IMR-90 (cell line): ENCODE data around the gene GABRD. TPM values are rescaled to one million over a fixed set of nuclear protein-coding genes. Genes with fewer than 3 reads are reported as not detected.

Source experiments
- ATAC-seq: fragments of 200-7000 bp; cut with Tn5 transposase; 2 replicates; pipeline ENCODE4 v1.9.1; 2020; ENCODE audit warnings: low read depth, mild to moderate bottlenecking, moderate library complexity
- BruUV-seq: library from RNA; stranded (reverse); fragments of 400-500 nt; replicated peaks from 2 replicates; lab custom pipeline; 2021; lab: Mats Ljungman, UMichigan
- CTCF ChIA-PET: fragments of 300-600 bp; formaldehyde crosslinking; extraction: SDS; loops from one replicate; lab custom pipeline; 2021; ENCODE audit warnings: antibody characterized with exemption; lab: Yijun Ruan, JAX
- POLR2A ChIA-PET: fragments of 300-600 bp; sonication (Branson Sonifier 250); formaldehyde crosslinking; loops from one replicate; lab custom pipeline; 2022; ENCODE audit warnings: antibody characterized with exemption; ENCODE audit not compliant: unreplicated experiment; lab: Charles Lee
- DNase-seq: peaks from one replicate; pipeline ENCODE4 v3.0.0; 2013
- H2AFZ ChIP-seq: replicated peaks from 2 replicates; pipeline ENCODE3; 2013; ENCODE audit warnings: low read length, mild to moderate bottlenecking; ENCODE audit not compliant: poor library complexity
- H2AK5ac ChIP-seq: 2 replicates; pipeline ENCODE4 v1.6.1; 2013; ENCODE audit warnings: low read depth, low read length, inconsistent platforms
- H2AK9ac ChIP-seq: replicated peaks from 2 replicates; pipeline ENCODE3; 2013; ENCODE audit warnings: mild to moderate bottlenecking, low read depth, low read length, moderate library complexity; ENCODE audit not compliant: poor library complexity
- H2BK120ac ChIP-seq: 2 replicates; pipeline ENCODE4 v1.6.1; 2013; ENCODE audit warnings: low read depth, low read length, inconsistent platforms
- H2BK15ac ChIP-seq: 3 replicates; pipeline ENCODE4 v1.6.1; 2013; ENCODE audit warnings: low read depth, low read length, inconsistent platforms
- H2BK20ac ChIP-seq: 2 replicates; pipeline ENCODE4 v1.6.1; 2013; ENCODE audit warnings: low read depth, mild to moderate bottlenecking, inconsistent platforms, low read length, moderate library complexity
- H2BK5ac ChIP-seq: 2 replicates; pipeline ENCODE4 v1.6.1; 2013; ENCODE audit warnings: mild to moderate bottlenecking, low read depth, low read length, inconsistent platforms; ENCODE audit not compliant: poor library complexity, severe bottlenecking
- H3K14ac ChIP-seq: replicated peaks from 2 replicates; pipeline ENCODE4 v1.6.1; 2013; ENCODE audit warnings: low read depth, low read length, inconsistent platforms
- H3K18ac ChIP-seq: 2 replicates; pipeline ENCODE4 v1.6.1; 2013; ENCODE audit warnings: low read depth, low read length, control low read depth
- H3K23ac ChIP-seq: 2 replicates; pipeline ENCODE4 v1.6.1; 2013; ENCODE audit warnings: low read depth, low read length, inconsistent platforms
- H3K27ac ChIP-seq: 2 replicates; pipeline ENCODE4 v1.5.1; 2013; ENCODE audit warnings: mild to moderate bottlenecking, control low read depth, low read length; ENCODE audit not compliant: insufficient read depth
- H3K27me3 ChIP-seq: 2 replicates; pipeline ENCODE4 v1.6.1; 2013; ENCODE audit warnings: low read length; ENCODE audit not compliant: control insufficient read depth, insufficient read depth
- H3K36me3 ChIP-seq: 2 replicates; pipeline ENCODE4 v1.6.1; 2013; ENCODE audit warnings: low read length, mixed read lengths; ENCODE audit not compliant: control insufficient read depth, insufficient read depth
- H3K4ac ChIP-seq: 2 replicates; pipeline ENCODE4 v1.6.1; 2013; ENCODE audit warnings: low read depth, low read length, inconsistent platforms
- H3K4me1 ChIP-seq: 2 replicates; pipeline ENCODE4 v1.6.1; 2013; ENCODE audit warnings: low read length, mixed read lengths; ENCODE audit not compliant: control insufficient read depth, insufficient read depth
- H3K4me2 ChIP-seq: 2 replicates; pipeline ENCODE4 v1.6.1; 2013; ENCODE audit warnings: low read depth, mild to moderate bottlenecking, control low read depth, low read length, moderate library complexity
- H3K4me3 ChIP-seq: 2 replicates; pipeline ENCODE4 v1.5.1; 2013; ENCODE audit warnings: low read depth, mild to moderate bottlenecking, control low read depth, low read length, moderate library complexity; ENCODE audit not compliant: insufficient read depth
- H3K56ac ChIP-seq: 2 replicates; pipeline ENCODE4 v1.6.1; 2013; ENCODE audit warnings: low read length, inconsistent platforms; ENCODE audit not compliant: insufficient read depth; ENCODE audit errors: extremely low read depth
- H3K79me1 ChIP-seq, 2 experiments: 2 replicates each; pipeline ENCODE4 v1.6.1; 2013; ENCODE audit warnings: low read length in 2 of 2, inconsistent platforms in 1 of 2, low read depth in 1 of 2
- H3K9ac ChIP-seq: 2 replicates; pipeline ENCODE4 v1.6.1; 2013; ENCODE audit warnings: low read depth, low read length, control low read depth
- H3K9me1 ChIP-seq: 2 replicates; pipeline ENCODE4 v1.6.1; 2013; ENCODE audit warnings: low read length, inconsistent platforms; ENCODE audit not compliant: insufficient read depth
- H3K9me3 ChIP-seq: 2 replicates; pipeline ENCODE4 v1.6.1; 2013; ENCODE audit warnings: low read length; ENCODE audit not compliant: control insufficient read depth, insufficient read depth
- H4K20me1 ChIP-seq: 2 replicates; pipeline ENCODE4 v1.6.1; 2013; ENCODE audit warnings: low read length, inconsistent platforms; ENCODE audit not compliant: insufficient read depth
- H4K5ac ChIP-seq: 2 replicates; pipeline ENCODE4 v1.6.1; 2013; ENCODE audit warnings: mild to moderate bottlenecking, low read depth, low read length, control low read depth
- H4K8ac ChIP-seq, 2 experiments: 2 replicates each; pipeline ENCODE4 v1.6.1; 2013; ENCODE audit warnings: low read depth in 2 of 2, low read length in 2 of 2, control low read depth in 1 of 2, inconsistent platforms in 1 of 2
- H4K91ac ChIP-seq: 2 replicates; pipeline ENCODE4 v1.6.1; 2013; ENCODE audit warnings: low read depth, low read length, inconsistent platforms; ENCODE audit not compliant: insufficient read depth
- BHLHE40 ChIP-seq: fragments of 150-350 bp; IDR thresholded peaks from 2 replicates; pipeline ENCODE4 v1.6.1; 2016; ENCODE audit warnings: mild to moderate bottlenecking, low read depth, low read length
- CEBPB ChIP-seq: IDR thresholded peaks from 2 replicates; pipeline ENCODE4 v1.6.1; 2012; ENCODE audit warnings: low read depth, low read length, improper control_type of control experiment
- ELK1 ChIP-seq: fragments of 150-350 bp; IDR thresholded peaks from 2 replicates; pipeline ENCODE4 v1.6.1; 2016; ENCODE audit warnings: low read depth, mild to moderate bottlenecking, low read length, moderate library complexity, borderline replicate concordance
- MXI1 ChIP-seq: IDR thresholded peaks from 2 replicates; pipeline ENCODE4 v1.6.1; 2012; ENCODE audit warnings: low read depth, mild to moderate bottlenecking, low read length, moderate library complexity, borderline replicate concordance
- NFE2L2 ChIP-seq: fragments of 150-350 bp; IDR thresholded peaks from 2 replicates; pipeline ENCODE4 v1.6.1; 2016; ENCODE audit warnings: low read depth, mild to moderate bottlenecking, low read length
- POLR2A ChIP-seq: IDR thresholded peaks from 2 replicates; pipeline ENCODE4 v1.6.1; 2012; ENCODE audit warnings: mild to moderate bottlenecking, low read depth, low read length
- RCOR1 ChIP-seq: IDR thresholded peaks from 2 replicates; pipeline ENCODE4 v1.6.1; 2012; ENCODE audit warnings: mild to moderate bottlenecking, low read length, improper control_type of control experiment; ENCODE audit not compliant: insufficient replicate concordance
- RFX5 ChIP-seq: IDR thresholded peaks from 2 replicates; pipeline ENCODE4 v1.8.0; 2012; ENCODE audit warnings: low read depth, mild to moderate bottlenecking, low read length, moderate library complexity
- SMC3 ChIP-seq: fragments of 150-350 bp; IDR thresholded peaks from 2 replicates; pipeline ENCODE4 v1.6.1; 2016; ENCODE audit warnings: low read depth, mild to moderate bottlenecking, antibody characterized with exemption, low read length, moderate library complexity
- WGBS, 2 experiments: methylation state at CpG; one replicate each; pipeline versions ENCODE4 v1.1.5 to v1.1.7; 2013; ENCODE audit warnings: missing lambda C conversion rate in 2 of 2; ENCODE audit not compliant: insufficient read length in 1 of 2; ENCODE audit errors: extremely low coverage in 2 of 2; 5-methylcytosine and 5-hydroxymethylcytosine counted together
- dilution Hi-C: fragments of 300-500 bp; cut with HindIII; formaldehyde crosslinking; loops from one replicate; pipeline ENCODE4 v1.14.3; 2018; ENCODE audit warnings: low sequenced_read_pairs; ENCODE audit not compliant: unreplicated experiment
- in situ Hi-C: fragments of 300-500 bp; cut with MboI; formaldehyde crosslinking; loops from 3 replicates; pipeline ENCODE4 v1.14.3; 2019; ENCODE audit warnings: low sequenced_read_pairs, inconsistent platforms, mixed read lengths
- intact Hi-C: fragments of 100-400 bp; cut with micrococcal nuclease; formaldehyde crosslinking; loops from 2 replicates; pipeline ENCODE4 v1.10.0; 2022
- polyA plus RNA-seq, 3 experiments: library from polyadenylated mRNA; depleted of rRNA; stranded (reverse); fragments of >200 nt; gene quantifications; 2 replicates each; pipeline ENCODE4 v1.2.3, GENCODE V29; 2012; ENCODE audit warnings: low replicate concordance in 1 of 3
- total RNA-seq: library from RNA; depleted of rRNA; stranded (reverse); fragments of >200 nt; gene quantifications from 2 replicates; pipeline ENCODE4 v1.2.3, GENCODE V29; 2012

The GABRD gene
- total and polyA plus RNA-seq, 2 of the 4 experiments (the other 2 are of a cell fraction) = not detected

- Histone ChIP-seq H3K14ac (no peak overlapping the region), H3K27ac (no peak overlapping the region), H3K4me1 (no peaks in the 10 kb centered on the region), H3K36me3 (no peaks in the 10 kb centered on the region), H2BK5ac (no peak overlapping the region), H3K9ac (no peak overlapping the region), H4K91ac (no peak overlapping the region), H4K20me1 (no peaks in the 10 kb centered on the region; the same call in 1 of the 2 replicates), H3K56ac (no peak overlapping the region), H4K8ac (no peak overlapping the region), H2AK9ac (no peak overlapping the region), H2BK120ac (no peak overlapping the region), H3K27me3 (peaks cover 58% of the 10 kb centered on the region), H2AFZ (no peak overlapping the region), H3K4ac (no peak overlapping the region), H3K23ac (no peak overlapping the region), H3K18ac (no peak overlapping the region), H3K9me1 (no peaks in the 10 kb centered on the region), H3K4me2 (no peak overlapping the region), H3K4me3 (no peak overlapping the region), H3K79me1 (no peaks in the 10 kb centered on the region), H2BK15ac (no peak overlapping the region), H2AK5ac (no peak overlapping the region), H4K5ac (no peak overlapping the region), H2BK20ac (no peak overlapping the region), H3K9me3 (no peaks in the 10 kb centered on the region; the same call in 1 of the 2 replicates)
- WGBS, 2 experiments = 12% methylated on average over 33 of the region's 84 CpGs; no CpG with 5 or more reads in 1 of the 2 experiments
- BruUV-seq = no TSS peak
- DNase-seq (no peak), ATAC-seq (no peak)
- in situ Hi-C loops (no loop called here), intact Hi-C loops (no loop called here), dilution Hi-C loops (no loop called here)
- no peak for TF ChIP-seq ELK1
- TF ChIP-seq MXI1 = no peak
- TF ChIP-seq BHLHE40 = no peak
- TF ChIP-seq RFX5 = no peak
- TF ChIP-seq POLR2A = no peak
- no peak for TF ChIP-seq SMC3
- TF ChIP-seq RCOR1 = no peak
- TF ChIP-seq CEBPB = no peak
- no peak for TF ChIP-seq NFE2L2
- ChIA-PET CTCF (no interaction called here), POLR2A (no interaction called here)
Observed at GRCh38 chr1:2050793-2051682, 31.9 kb downstream of the GABRD start.
